K562 (cell line): ENCODE data around the gene CPB1. TPM values are rescaled to one million over a fixed set of nuclear protein-coding genes. Genes with fewer than 3 reads are reported as not detected.

ENCODE experiments used
- ATAC-seq: fragments of 200-7000 bp; cut with Tn5 transposase; 3 replicates; pipeline ENCODE4 v1.9.1; 2020; ENCODE audit warnings: moderate library complexity
- BruUV-seq: library from RNA; stranded (reverse); fragments of 400-500 nt; replicated peaks from 2 replicates; lab custom pipeline; 2021; lab: Mats Ljungman, UMichigan
- CTCF ChIA-PET: fragments of 300-600 bp; formaldehyde crosslinking; extraction: SDS; loops from one replicate; lab custom pipeline; 2021; ENCODE audit warnings: low intra/inter-chr PET ratio; lab: Yijun Ruan, JAX
- POLR2A ChIA-PET: fragments of 300-600, 350-650 bp; sonication (Branson Sonifier 250); formaldehyde crosslinking; extraction: SDS; loops from one replicate; lab custom pipeline; 2021; ENCODE audit warnings: antibody characterized with exemption, inconsistent platforms; lab: Yijun Ruan, JAX
- DNase-seq, 4 experiments: peaks; one replicate each; pipeline versions ENCODE4 v3.0.0 to v3.0.0-alpha.2; 2011 to 2018; ENCODE audit warnings: low spot score in 3 of 4, mixed read lengths in 3 of 4; ENCODE audit errors: extremely low read depth in 1 of 4
- FAIRE-seq: peaks from 2 replicates; lab custom pipeline; 2011; peaks lifted over from hg19 to GRCh38; lab: Jason Lieb, UNC
- H2AFZ ChIP-seq: 2 replicates; pipeline ENCODE4 v1.6.0; 2011; ENCODE audit warnings: low read depth, low read length, control low read depth, inconsistent platforms
- H3K27ac ChIP-seq: fragments of 200-600 bp; 3 replicates; pipeline ENCODE4 v1.8.0; 2011; ENCODE audit warnings: low read depth, mild to moderate bottlenecking, control low read depth, inconsistent platforms, low read length, moderate library complexity, mixed read lengths; ENCODE audit errors: extremely low read depth
- H3K27me3 ChIP-seq, 2 experiments: fragments of 300-600 bp in 1 of 2; 2 replicates in 1 of 2; 3 replicates in 1 of 2; pipeline versions ENCODE4 v1.6.0 to v1.8.0; 2011; ENCODE audit warnings: inconsistent platforms in 2 of 2, low read length in 2 of 2, mild to moderate bottlenecking in 1 of 2, mixed read lengths in 1 of 2, moderate library complexity in 1 of 2; ENCODE audit not compliant: control insufficient read depth in 2 of 2, insufficient read depth in 2 of 2
- H3K36me3 ChIP-seq: fragments of 300-600 bp; 3 replicates; pipeline ENCODE4 v1.8.0; 2011; ENCODE audit warnings: mild to moderate bottlenecking, low read length, inconsistent platforms; ENCODE audit not compliant: control insufficient read depth, insufficient read depth
- H3K4me1 ChIP-seq, 2 experiments: fragments of 200-600 bp in 1 of 2; replicated peaks in 1 of 2; 2 replicates in 1 of 2; 3 replicates in 1 of 2; pipeline versions ENCODE4 v1.5.1 to v1.8.0; 2011; ENCODE audit warnings: inconsistent platforms in 2 of 2, low read length in 2 of 2, mild to moderate bottlenecking in 1 of 2, mixed read lengths in 1 of 2, moderate library complexity in 1 of 2; ENCODE audit not compliant: control insufficient read depth in 2 of 2, insufficient read depth in 2 of 2
- H3K4me2 ChIP-seq: 2 replicates; pipeline ENCODE4 v1.6.1; 2011; ENCODE audit warnings: low read length, control low read depth, inconsistent platforms, mixed read lengths; ENCODE audit not compliant: insufficient read depth
- H3K4me3 ChIP-seq: fragments of 200-600 bp; sonication (generic), shearing (Covaris generic); 2 replicates; pipeline ENCODE4 v1.5.1; 2016; ENCODE audit warnings: control low read depth, inconsistent platforms
- H3K79me2 ChIP-seq: fragments of 200-600 bp; 3 replicates; pipeline ENCODE4 v1.8.0; 2011; ENCODE audit warnings: low read length, inconsistent platforms; ENCODE audit not compliant: control insufficient read depth, insufficient read depth
- H3K9ac ChIP-seq, 2 experiments: 2 replicates each; pipeline versions ENCODE4 v1.6.0 to v1.6.1; 2011; ENCODE audit warnings: low read depth in 2 of 2, low read length in 2 of 2, control low read depth in 1 of 2, inconsistent platforms in 1 of 2, mild to moderate bottlenecking in 1 of 2, mixed read lengths in 1 of 2; ENCODE audit not compliant: insufficient read depth in 1 of 2
- H3K9me1 ChIP-seq: one replicate; pipeline ENCODE4 v1.6.0; 2011; ENCODE audit warnings: inconsistent platforms, mild to moderate bottlenecking, low read length, moderate library complexity; ENCODE audit not compliant: control insufficient read depth, insufficient read depth
- H3K9me3 ChIP-seq: replicated peaks from 2 replicates; pipeline ENCODE4 v1.5.1; 2011; ENCODE audit warnings: low read depth, low read length, inconsistent platforms; ENCODE audit not compliant: control insufficient read depth, insufficient read depth
- H4K20me1 ChIP-seq: replicated peaks from 2 replicates; pipeline ENCODE4 v1.6.1; 2011; ENCODE audit warnings: low read length, inconsistent platforms, mixed read lengths; ENCODE audit not compliant: control insufficient read depth, insufficient read depth
- NONO ChIP-seq, 2 experiments: fragments of 200-400 bp in 1 of 2; fragments of 450-650 bp in 1 of 2; formaldehyde crosslinking in 1 of 2; IDR thresholded peaks; 2 replicates each; pipeline ENCODE4 v1.6.1; 2017; ENCODE audit warnings: low read depth in 2 of 2, mild to moderate bottlenecking in 2 of 2, moderate library complexity in 2 of 2, low read length in 1 of 2
- PHF8 ChIP-seq: fragments of 200-600 bp; sonication (generic); IDR thresholded peaks from 2 replicates; pipeline ENCODE4 v1.6.1; 2012; ENCODE audit warnings: mixed run types, mild to moderate bottlenecking, inconsistent platforms, low read length, moderate library complexity, borderline replicate concordance
- RBM25 ChIP-seq: fragments of 200-400 bp; formaldehyde crosslinking; IDR thresholded peaks from 2 replicates; pipeline ENCODE4 v1.6.1; 2018; ENCODE audit warnings: low read length, low read depth, moderate library complexity; ENCODE audit not compliant: severe bottlenecking
- ZNF121 ChIP-seq: sonication (generic); formaldehyde crosslinking; conservative IDR thresholded peaks from 2 replicates; pipeline ENCODE4 v1.8.0; 2022; ENCODE audit warnings: missing genetic modification reagents
- ZNF584 ChIP-seq: fragments of 200-800 bp; sonication (Bioruptor generic); IDR thresholded peaks from 2 replicates; pipeline ENCODE4 v1.6.1; 2016; ENCODE audit warnings: low read depth, mild to moderate bottlenecking, missing genetic modification characterization, missing compliant biosample characterization
- ZNF589 ChIP-seq: fragments of 200-800 bp; sonication (Bioruptor generic); IDR thresholded peaks from 2 replicates; pipeline ENCODE4 v1.6.1; 2016; ENCODE audit warnings: low read depth, missing genetic modification characterization, missing compliant biosample characterization
- WGBS: fragments of 100-300 bp; shearing (Covaris generic); methylation state at CpG from one replicate; pipeline ENCODE4 v1.1.6; 2016; ENCODE audit warnings: low coverage, mixed read lengths; ENCODE audit not compliant: insufficient coverage; ENCODE audit errors: missing lambda C conversion rate; 5-methylcytosine and 5-hydroxymethylcytosine counted together
- in situ Hi-C: fragments of 300-500 bp; cut with MboI; formaldehyde crosslinking; loops from 4 replicates; pipeline ENCODE4 v1.15.0; 2018; ENCODE audit warnings: inconsistent platforms, mixed read lengths
- intact Hi-C: fragments of 100-400 bp; cut with micrococcal nuclease; formaldehyde crosslinking; loops from 2 replicates; pipeline ENCODE4 v1.14.2; 2022
- polyA plus RNA-seq, 8 experiments: library from polyadenylated mRNA; depleted of rRNA in 4 of 8; stranded (reverse) in 5 of 8; unstranded in 3 of 8; fragments of >200 nt; fragmentation: Nextera tagmentation in 2 of 8; fragmentation: Illumina TruSeq in 1 of 8; extraction: Ambion mirVana in 2 of 8; extraction: Trizol in 1 of 8; gene quantifications; 2 replicates each; pipeline versions ENCODE4 v1.2.1 to v1.2.3, GENCODE V29; 2011 to 2014; ENCODE audit warnings: inconsistent platforms in 1 of 8, missing spikeins in 1 of 8
- total RNA-seq, 7 experiments: library from RNA; depleted of rRNA in 6 of 7; stranded (reverse); fragments of >200 nt in 6 of 7; fragmentation: Illumina TruSeq in 2 of 7; extraction: Trizol in 2 of 7; gene quantifications; 2 replicates each; pipeline versions ENCODE4 v1.2.1 to v1.2.3, GENCODE V29; 2011 to 2021; ENCODE audit warnings: low replicate concordance in 1 of 7
- TF ChIP-seq, protein P1 (sequence below): fragments of 450-650 bp; IDR thresholded peaks from 2 replicates; pipeline ENCODE4 v1.6.1; 2016
- TF ChIP-seq, protein P2 (sequence below): fragments of 250-450 bp; sonication (Bioruptor Pico); IDR thresholded peaks from 2 replicates; pipeline ENCODE4 v1.4.0; 2020; ENCODE audit warnings: mild to moderate bottlenecking, moderate library complexity
- TF ChIP-seq, protein P3 (sequence below): sonication (generic); formaldehyde crosslinking; IDR thresholded peaks from 2 replicates; pipeline ENCODE4 v1.8.1; 2023; ENCODE audit warnings: mild to moderate bottlenecking, missing genetic modification reagents

CPB1 gene
- total and polyA plus RNA-seq, 9 of the 15 experiments (the other 6 are each of a cell fraction or from before 2014, with no cell fraction given): 3.7 TPM; not detected in 8

DNA sequence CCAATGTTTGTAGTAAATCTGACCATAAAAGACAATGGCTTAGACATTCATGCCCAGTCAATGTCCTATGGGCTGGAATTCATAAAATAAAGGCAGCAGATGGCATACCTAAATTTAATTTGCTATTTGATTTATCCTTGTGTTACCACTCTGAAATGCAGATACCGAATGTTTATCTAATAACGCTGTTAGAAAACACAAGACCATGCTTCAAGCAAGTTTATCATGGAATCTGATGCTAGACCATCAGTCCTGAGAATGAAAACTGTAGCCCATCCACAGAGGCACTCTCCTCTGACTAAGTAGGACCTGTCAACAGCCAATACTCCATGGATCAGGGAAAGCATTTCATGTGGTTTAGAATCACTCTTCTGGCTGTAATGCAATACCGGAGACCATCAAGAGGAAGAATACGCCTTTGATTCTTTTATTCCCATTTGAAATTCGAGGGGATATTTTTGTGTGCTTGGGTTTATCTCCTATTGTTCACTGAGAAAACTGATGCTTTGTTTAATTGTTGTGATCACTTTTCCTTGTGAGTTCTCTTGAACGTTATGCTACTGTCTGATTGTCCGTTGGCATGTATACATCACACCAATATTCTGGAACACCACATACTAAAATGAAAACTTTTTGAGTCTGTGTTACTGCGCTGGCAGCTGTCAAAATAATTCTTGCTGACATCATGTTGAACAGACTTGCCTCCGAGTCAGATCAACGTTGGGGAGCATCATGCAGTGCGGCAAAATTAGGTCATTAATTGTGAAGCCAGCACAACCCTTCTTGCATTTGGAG, 12.1 kb upstream of the CPB1 start:
- Histone ChIP-seq H3K9me1 (no peaks in the 10 kb centered on the region), H3K4me2 (no peak overlapping the region), H2AFZ (no peak overlapping the region), H4K20me1 (no peaks in the 10 kb centered on the region), H3K27me3 (no peaks in the 10 kb centered on the region), H3K9me3 (no peaks in the 10 kb centered on the region), H3K4me3 (no peak overlapping the region), H3K36me3 (no peaks in the 10 kb centered on the region), H3K79me2 (no peaks in the 10 kb centered on the region), H3K4me1 (no peaks in the 10 kb centered on the region), H3K27ac (no peak overlapping the region), H3K9ac (no peak overlapping the region)
- FAIRE-seq: no peak
- intact Hi-C loops (no loop called here), in situ Hi-C loops (no loop called here)
- DNase-seq: no peak
- POLR2A ChIA-PET: no interaction called here
- no TSS peak for BruUV-seq
- TF ChIP-seq, protein P1, sequence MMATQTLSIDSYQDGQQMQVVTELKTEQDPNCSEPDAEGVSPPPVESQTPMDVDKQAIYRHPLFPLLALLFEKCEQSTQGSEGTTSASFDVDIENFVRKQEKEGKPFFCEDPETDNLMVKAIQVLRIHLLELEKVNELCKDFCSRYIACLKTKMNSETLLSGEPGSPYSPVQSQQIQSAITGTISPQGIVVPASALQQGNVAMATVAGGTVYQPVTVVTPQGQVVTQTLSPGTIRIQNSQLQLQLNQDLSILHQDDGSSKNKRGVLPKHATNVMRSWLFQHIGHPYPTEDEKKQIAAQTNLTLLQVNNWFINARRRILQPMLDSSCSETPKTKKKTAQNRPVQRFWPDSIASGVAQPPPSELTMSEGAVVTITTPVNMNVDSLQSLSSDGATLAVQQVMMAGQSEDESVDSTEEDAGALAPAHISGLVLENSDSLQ: no peak
- no peak for TF ChIP-seq ZNF121
- TF ChIP-seq, protein P2, sequence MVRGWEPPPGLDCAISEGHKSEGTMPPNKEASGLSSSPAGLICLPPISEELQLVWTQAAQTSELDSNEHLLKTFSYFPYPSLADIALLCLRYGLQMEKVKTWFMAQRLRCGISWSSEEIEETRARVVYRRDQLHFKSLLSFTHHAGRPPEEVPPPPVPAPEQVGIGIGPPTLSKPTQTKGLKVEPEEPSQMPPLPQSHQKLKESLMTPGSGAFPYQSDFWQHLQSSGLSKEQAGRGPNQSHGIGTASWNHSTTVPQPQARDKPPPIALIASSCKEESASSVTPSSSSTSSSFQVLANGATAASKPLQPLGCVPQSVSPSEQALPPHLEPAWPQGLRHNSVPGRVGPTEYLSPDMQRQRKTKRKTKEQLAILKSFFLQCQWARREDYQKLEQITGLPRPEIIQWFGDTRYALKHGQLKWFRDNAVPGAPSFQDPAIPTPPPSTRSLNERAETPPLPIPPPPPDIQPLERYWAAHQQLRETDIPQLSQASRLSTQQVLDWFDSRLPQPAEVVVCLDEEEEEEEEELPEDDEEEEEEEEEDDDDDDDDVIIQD (CRISPR knock-in tag): no peak
- TF ChIP-seq, protein P3, sequence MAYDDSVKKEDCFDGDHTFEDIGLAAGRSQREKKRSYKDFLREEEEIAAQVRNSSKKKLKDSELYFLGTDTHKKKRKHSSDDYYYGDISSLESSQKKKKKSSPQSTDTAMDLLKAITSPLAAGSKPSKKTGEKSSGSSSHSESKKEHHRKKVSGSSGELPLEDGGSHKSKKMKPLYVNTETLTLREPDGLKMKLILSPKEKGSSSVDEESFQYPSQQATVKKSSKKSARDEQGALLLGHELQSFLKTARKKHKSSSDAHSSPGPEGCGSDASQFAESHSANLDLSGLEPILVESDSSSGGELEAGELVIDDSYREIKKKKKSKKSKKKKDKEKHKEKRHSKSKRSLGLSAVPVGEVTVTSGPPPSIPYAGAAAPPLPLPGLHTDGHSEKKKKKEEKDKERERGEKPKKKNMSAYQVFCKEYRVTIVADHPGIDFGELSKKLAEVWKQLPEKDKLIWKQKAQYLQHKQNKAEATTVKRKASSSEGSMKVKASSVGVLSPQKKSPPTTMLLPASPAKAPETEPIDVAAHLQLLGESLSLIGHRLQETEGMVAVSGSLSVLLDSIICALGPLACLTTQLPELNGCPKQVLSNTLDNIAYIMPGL (CRISPR knock-in tag): no peak
- no peak for TF ChIP-seq RBM25
- no peak for TF ChIP-seq ZNF584
- no peak for TF ChIP-seq ZNF589 (CRISPR knock-in tag)
- TF ChIP-seq NONO (IDR thresholded peaks at IDR 0.05; ENCODE audit: low read depth in 2 of 2, low read length in 1 of 2): no peak
- TF ChIP-seq PHF8: no peak
- 0% methylated on average over 11 of the region's 11 CpGs for WGBS
- CTCF ChIA-PET: no interaction called here
- no peak for ATAC-seq
